Endodermal cell (in vitro differentiated cells): Measurements from ENCODE around the gene NDUFV2. TPM values are rescaled to one million over a fixed set of nuclear protein-coding genes. Genes with fewer than 3 reads are reported as not detected.

Source experiments
- DNase-seq: peaks from one replicate; pipeline ENCODE4 v3.0.0-alpha.2; 2017
- H3K27ac ChIP-seq: 2 replicates; pipeline ENCODE4 v1.5.1; 2013; ENCODE audit warnings: mild to moderate bottlenecking, low read depth, low read length, moderate library complexity
- H3K27me3 ChIP-seq: 2 replicates; pipeline ENCODE4 v1.6.1; 2013; ENCODE audit warnings: mild to moderate bottlenecking, low read length, moderate library complexity; ENCODE audit not compliant: insufficient read depth, control insufficient read depth, poor library complexity, severe bottlenecking
- H3K36me3 ChIP-seq: 2 replicates; pipeline ENCODE4 v1.7.0; 2013; ENCODE audit warnings: mild to moderate bottlenecking, low read length, moderate library complexity; ENCODE audit not compliant: control insufficient read depth, insufficient read depth
- H3K4me1 ChIP-seq: one replicate; pipeline ENCODE4 v1.7.0; 2013; ENCODE audit warnings: low read length; ENCODE audit not compliant: control insufficient read depth, insufficient read depth
- H3K4me3 ChIP-seq: 2 replicates; pipeline ENCODE4 v1.5.1; 2013; ENCODE audit warnings: mild to moderate bottlenecking, low read length, moderate library complexity
- H3K9ac ChIP-seq: 2 replicates; pipeline ENCODE4 v1.6.1; 2013; ENCODE audit warnings: mild to moderate bottlenecking, low read length, moderate library complexity; ENCODE audit not compliant: poor library complexity, severe bottlenecking; ENCODE audit errors: extremely low read depth
- H3K9me3 ChIP-seq: 2 replicates; pipeline ENCODE4 v1.6.1; 2013; ENCODE audit warnings: mild to moderate bottlenecking, low read length, moderate library complexity; ENCODE audit not compliant: control insufficient read depth
- H3K27ac Mint-ChIP-seq: 2 replicates; pipeline ENCODE4 v1.8.0; 2020; ENCODE audit warnings: mixed read lengths
- H3K27me3 Mint-ChIP-seq: 2 replicates; pipeline ENCODE4 v1.8.0; 2021; ENCODE audit warnings: mild to moderate bottlenecking, mixed read lengths; ENCODE audit not compliant: insufficient read depth
- H3K36me3 Mint-ChIP-seq: 2 replicates; pipeline ENCODE4 v1.8.0; 2020; ENCODE audit warnings: low read depth, mixed read lengths
- H3K4me1 Mint-ChIP-seq: 2 replicates; pipeline ENCODE4 v1.8.0; 2020; ENCODE audit warnings: mixed read lengths
- H3K4me3 Mint-ChIP-seq: 2 replicates; pipeline ENCODE4 v1.8.0; 2020; ENCODE audit warnings: mild to moderate bottlenecking, moderate library complexity, mixed read lengths
- H3K9me3 Mint-ChIP-seq: 2 replicates; pipeline ENCODE4 v1.8.0; 2020; ENCODE audit warnings: mild to moderate bottlenecking, mixed read lengths
- CTCF ChIP-seq: fragments of 200-600 bp; sonication (generic); conservative IDR thresholded peaks from 2 replicates; pipeline ENCODE4 v1.5.0; 2021; ENCODE audit warnings: antibody characterized with exemption, mild to moderate bottlenecking
- WGBS, 2 experiments: methylation state at CpG; one replicate each; pipeline versions ENCODE4 v1.1.5 to v1.1.7; 2013; ENCODE audit warnings: missing lambda C conversion rate in 2 of 2, mixed read lengths in 1 of 2; ENCODE audit not compliant: insufficient coverage in 1 of 2, insufficient read length in 1 of 2; 5-methylcytosine and 5-hydroxymethylcytosine counted together
- total RNA-seq, 2 donors: library from RNA; stranded (reverse); fragmentation: NEBNext Ultra II Directional in 1 of 2; extraction: Animal tissue kit (Norgen Biotek cat#: 25700) in 1 of 2; gene quantifications; 2 replicates in 1 of 2; 3 replicates in 1 of 2; pipeline ENCODE4 v1.2.1, GENCODE V29; 2021

Gene NDUFV2
- total RNA-seq, 2 donors from 2014 or later: 123 to 138 TPM

GRCh38 chr18:9115984-9116383 lies 13.5 kb downstream of the NDUFV2 start:
- Mint-ChIP-seq H3K9me3 (no peaks in the 10 kb centered on the region), H3K4me3 (no peak overlapping the region), H3K27ac (no peak overlapping the region), H3K4me1 (no peaks in the 10 kb centered on the region), H3K36me3 (peaks cover 35% of the 10 kb centered on the region), H3K27me3 (no peaks in the 10 kb centered on the region)
- Histone ChIP-seq H3K4me1 (no peaks in the 10 kb centered on the region), H3K27ac (no peak overlapping the region), H3K9me3 (no peaks in the 10 kb centered on the region), H3K9ac (no peak overlapping the region), H3K27me3 (no peaks in the 10 kb centered on the region), H3K36me3 (peaks cover 33% of the 10 kb centered on the region), H3K4me3 (no peak overlapping the region)
- no peak for TF ChIP-seq CTCF
- no peak for DNase-seq

- H3K9me3 ChIP-seq: no peaks in the 10 kb centered on the region
- Mint-ChIP-seq H3K4me3 (no peak overlapping the region), H3K27me3 (no peaks in the 10 kb centered on the region), H3K36me3 (peaks cover 35% of the 10 kb centered on the region), H3K4me1 (no peaks in the 10 kb centered on the region), H3K9me3 (no peaks in the 10 kb centered on the region), H3K27ac (no peak overlapping the region)
- peaks cover 46% of the 10 kb centered on the region for H3K36me3 ChIP-seq
- DNase-seq: no peak
- no peak overlapping the region for H3K4me3 ChIP-seq
- H3K9ac ChIP-seq: no peak overlapping the region
- no peaks in the 10 kb centered on the region for H3K27me3 ChIP-seq
- no peak overlapping the region for H3K27ac ChIP-seq
- 90 to 95% methylated on average over 2 to 3 of the region's 5 CpGs for WGBS, 2 experiments
- no peak for TF ChIP-seq CTCF
- H3K4me1 ChIP-seq: no peaks in the 10 kb centered on the region
Measured at GRCh38 chr18:9117980-9118841, 15.7 kb downstream of the NDUFV2 start.

- H3K9ac ChIP-seq: no peak overlapping the region
- no peak for TF ChIP-seq CTCF
- H3K36me3 ChIP-seq: peaks cover 61% of the 10 kb centered on the region
- Mint-ChIP-seq H3K9me3 (no peaks in the 10 kb centered on the region), H3K27me3 (no peaks in the 10 kb centered on the region), H3K4me1 (no peaks in the 10 kb centered on the region), H3K36me3 (peaks cover 49% of the 10 kb centered on the region), H3K4me3 (no peak overlapping the region), H3K27ac (no peak overlapping the region)
- DNase-seq: no peak
- no peaks in the 10 kb centered on the region for H3K9me3 ChIP-seq
- no peaks in the 10 kb centered on the region for H3K27me3 ChIP-seq
- 96 to 100% methylated on average over 1 of the region's 1 CpG for WGBS, 2 experiments
- H3K27ac ChIP-seq: no peak overlapping the region
- H3K4me3 ChIP-seq: no peak overlapping the region
- no peaks in the 10 kb centered on the region for H3K4me1 ChIP-seq
Measured at GRCh38 chr18:9120796-9121195, 18.3 kb downstream of the NDUFV2 start.
